Gastroesophageal sphincter (tissue), 3 donors: ENCODE data around the gene ZCCHC4.

ENCODE experiments used
- CTCF ChIP-seq, 4 experiments: fragments of 200-600 bp in 2 of 4; fragments of 450-650 bp in 2 of 4; sonication (generic) in 1 of 4; IDR thresholded peaks; one replicate each; pipeline ENCODE4 v1.5.1; 2017 to 2019; ENCODE audit warnings: antibody characterized with exemption in 4 of 4, mild to moderate bottlenecking in 2 of 4, moderate library complexity in 2 of 4
- EP300 ChIP-seq: sonication (generic); formaldehyde crosslinking; IDR thresholded peaks from one replicate; pipeline ENCODE4 v1.6.1; 2017; ENCODE audit warnings: antibody characterized with exemption, mild to moderate bottlenecking
- POLR2A ChIP-seq, 2 donors: fragments of 450-650 bp; IDR thresholded peaks; one replicate each; pipeline ENCODE4 v1.6.1; 2017; ENCODE audit warnings: antibody characterized with exemption in 2 of 2, mild to moderate bottlenecking in 2 of 2, moderate library complexity in 1 of 2
- POLR2AphosphoS5 ChIP-seq: sonication (generic); formaldehyde crosslinking; IDR thresholded peaks from one replicate; pipeline ENCODE4 v1.6.1; 2017; ENCODE audit warnings: antibody characterized with exemption

GRCh38 chr4:25297528-25298242 lies 14.9 kb upstream of the ZCCHC4 start:
- no peak for TF ChIP-seq CTCF (IDR thresholded peaks at IDR 0.05)
- TF ChIP-seq EP300: no peak
- no peak for TF ChIP-seq POLR2AphosphoS5
- no peak for TF ChIP-seq POLR2A (IDR thresholded peaks at IDR 0.05)
